ENCODE data around the gene MINDY2. TPM values are rescaled to one million over a fixed set of nuclear protein-coding genes. Genes with fewer than 3 reads are reported as not detected.

Gene MINDY2
- total RNA-seq, 1 donor from 2014 or later = 20.9 TPM

DNA sequence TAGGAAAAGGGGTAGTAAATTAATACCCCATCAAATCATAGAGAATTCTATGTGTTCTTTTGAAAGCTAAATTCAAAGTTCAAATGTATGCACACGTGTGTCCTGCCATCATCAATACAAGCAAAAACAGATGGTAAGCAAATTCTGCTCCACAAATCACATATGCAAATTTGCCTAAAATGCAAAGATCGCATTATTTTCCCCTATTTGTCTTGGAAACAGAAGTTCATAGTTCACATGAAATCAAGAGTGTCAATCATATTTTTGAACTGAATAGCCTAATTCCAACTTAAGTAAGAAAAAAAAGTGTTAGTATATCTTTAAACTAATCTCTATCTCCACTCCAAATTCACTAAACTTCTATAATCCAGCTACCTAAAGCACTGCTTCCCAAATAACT, 30.1 kb upstream of the MINDY2 start:
- DNase-seq (ENCODE audit: low read depth) (no peak), FAIRE-seq (no peak)
- Histone ChIP-seq H3K36me3 (ENCODE audit: insufficient read depth, low read length) (no peaks in the 10 kb centered on the region), H3K79me2 (ENCODE audit: insufficient read depth, low read length) (peaks cover 97% of the 10 kb centered on the region), H3K27me3 (ENCODE audit: insufficient read depth, low read length) (no peaks in the 10 kb centered on the region), H3K27ac (ENCODE audit: low read depth, low read length) (no peak overlapping the region), H4K20me1 (ENCODE audit: insufficient read depth, low read length) (peaks cover 75% of the 10 kb centered on the region), H3K4me3 (ENCODE audit: insufficient read depth, low read depth, low read length) (no peak overlapping the region), H2AFZ (ENCODE audit: low read depth, low read length) (no peak overlapping the region), H3K4me2 (ENCODE audit: low read length) (no peak overlapping the region), H3K9ac (ENCODE audit: low read length) (no peak overlapping the region), H3K9me3 (ENCODE audit: insufficient read depth, low read depth, low read length) (no peaks in the 10 kb centered on the region), H3K4me1 (ENCODE audit: insufficient read depth, low read length) (peaks cover 9% of the 10 kb centered on the region)
- Mint-ChIP-seq H3K4me3 (ENCODE audit: unreplicated experiment) (no peak overlapping the region), H3K9me3 (ENCODE audit: unreplicated experiment) (no peaks in the 10 kb centered on the region), H3K27ac (ENCODE audit: unreplicated experiment) (no peak overlapping the region), H3K36me3 (ENCODE audit: low read depth, unreplicated experiment) (no peaks in the 10 kb centered on the region), H3K4me1 (ENCODE audit: low read depth, unreplicated experiment) (peaks cover 20% of the 10 kb centered on the region), H3K27me3 (ENCODE audit: low read depth, unreplicated experiment) (no peaks in the 10 kb centered on the region)
- TF ChIP-seq CTCF (IDR thresholded peaks at IDR 0.05; ENCODE audit: insufficient read depth, low read depth, low read length) (no peak), EZH2 (IDR thresholded peaks at IDR 0.05; ENCODE audit: insufficient read depth, low read length) (no peak)

DNA sequence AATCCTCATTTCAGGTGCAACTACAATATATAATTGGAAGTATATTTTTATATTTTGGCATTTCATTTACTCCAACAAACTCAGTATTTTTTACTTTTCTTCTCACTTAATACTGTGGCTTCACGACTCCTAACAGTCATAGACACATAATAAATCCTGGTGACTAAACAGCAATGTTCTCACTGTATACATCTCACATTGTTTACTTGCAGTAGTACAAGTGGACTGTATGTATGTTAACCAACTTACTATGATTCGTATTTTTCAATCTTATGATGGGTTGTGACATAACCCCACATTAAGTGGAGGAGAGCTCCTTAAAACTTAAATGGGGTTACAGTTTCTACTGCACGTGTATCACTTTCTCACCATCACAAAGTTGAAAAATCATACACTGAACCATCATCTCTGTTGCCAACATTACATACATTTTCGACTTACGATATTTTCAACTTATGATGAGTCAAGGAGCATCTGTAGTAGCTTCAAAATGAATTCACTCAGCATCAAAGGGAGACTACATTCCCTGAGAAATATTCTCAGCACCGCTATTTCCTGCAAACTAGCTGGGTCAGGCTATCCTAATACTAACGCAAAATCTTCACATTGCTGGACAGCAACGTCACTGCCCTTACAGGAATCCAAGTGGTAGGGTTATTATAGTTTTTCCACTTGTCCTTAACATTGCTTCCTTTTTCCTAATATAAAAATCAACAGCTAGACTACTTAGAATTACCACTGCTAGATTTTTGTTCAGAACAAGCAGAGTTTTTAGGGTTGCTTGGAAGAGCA, 28.9 kb upstream of the MINDY2 start:
- Mint-ChIP-seq H3K9me3 (ENCODE audit: unreplicated experiment) (no peaks in the 10 kb centered on the region), H3K4me1 (ENCODE audit: low read depth, unreplicated experiment) (peaks cover 22% of the 10 kb centered on the region), H3K36me3 (ENCODE audit: low read depth, unreplicated experiment) (no peaks in the 10 kb centered on the region), H3K27me3 (ENCODE audit: low read depth, unreplicated experiment) (no peaks in the 10 kb centered on the region), H3K4me3 (ENCODE audit: unreplicated experiment) (peak overlapping the region; percentile 12), H3K27ac (ENCODE audit: unreplicated experiment) (no peak overlapping the region)
- Histone ChIP-seq H3K27me3 (ENCODE audit: insufficient read depth, low read length) (no peaks in the 10 kb centered on the region), H3K4me2 (ENCODE audit: low read length) (peak overlapping the region; percentile 29), H3K9ac (ENCODE audit: low read length) (peak overlapping the region; percentile 49), H4K20me1 (ENCODE audit: insufficient read depth, low read length) (peaks cover 77% of the 10 kb centered on the region), H3K27ac (ENCODE audit: low read depth, low read length) (peak overlapping the region; percentile 64), H3K4me3 (ENCODE audit: insufficient read depth, low read depth, low read length) (no peak overlapping the region), H3K9me3 (ENCODE audit: insufficient read depth, low read depth, low read length) (no peaks in the 10 kb centered on the region), H3K36me3 (ENCODE audit: insufficient read depth, low read length) (no peaks in the 10 kb centered on the region), H3K79me2 (ENCODE audit: insufficient read depth, low read length) (peaks cover 97% of the 10 kb centered on the region), H2AFZ (ENCODE audit: low read depth, low read length) (no peak overlapping the region), H3K4me1 (ENCODE audit: insufficient read depth, low read length) (peaks cover 14% of the 10 kb centered on the region)
- FAIRE-seq = peak; percentile 85
- TF ChIP-seq EZH2 (IDR thresholded peaks at IDR 0.05; ENCODE audit: insufficient read depth, low read length) = no peak
- TF ChIP-seq CTCF (IDR thresholded peaks at IDR 0.05; ENCODE audit: insufficient read depth, low read depth, low read length) = no peak
- DNase-seq (ENCODE audit: low read depth) = peak; percentile 80

Data from astrocyte (in vitro differentiated cells and primary cell).